Mesothelial cell of epicardium (in vitro differentiated cells): ENCODE data around the gene ANO8. TPM values are rescaled to one million over a fixed set of nuclear protein-coding genes. Genes with fewer than 3 reads are reported as not detected.
A peak's percentile ranks its signal among the peaks of the same experiment; 100 is the strongest.

Source experiments
- DNase-seq, 2 experiments: peaks; one replicate each; pipeline ENCODE4 v3.0.0; 2021; ENCODE audit warnings: low spot score in 2 of 2; ENCODE audit not compliant: unreplicated experiment in 2 of 2
- H3K27ac Mint-ChIP-seq: 2 replicates; pipeline ENCODE4 v1.8.0; 2021; ENCODE audit warnings: mixed read lengths
- H3K27me3 Mint-ChIP-seq: 2 replicates; pipeline ENCODE4 v1.8.0; 2021; ENCODE audit warnings: low read depth, mixed read lengths
- H3K36me3 Mint-ChIP-seq: 2 replicates; pipeline ENCODE4 v1.8.0; 2021; ENCODE audit warnings: mixed read lengths
- H3K4me1 Mint-ChIP-seq: 2 replicates; pipeline ENCODE4 v1.8.0; 2021; ENCODE audit warnings: mixed read lengths
- H3K4me3 Mint-ChIP-seq: 2 replicates; pipeline ENCODE4 v1.8.0; 2021; ENCODE audit warnings: mild to moderate bottlenecking, moderate library complexity, mixed read lengths
- H3K9me3 Mint-ChIP-seq: 2 replicates; pipeline ENCODE4 v1.8.0; 2021; ENCODE audit warnings: mixed read lengths
- total RNA-seq: library from RNA; stranded (reverse); gene quantifications from 3 replicates; pipeline ENCODE4 v1.2.1, GENCODE V29; 2021
- TF ChIP-seq, protein P1 (sequence below): fragments of 200-600 bp; sonication (generic); IDR thresholded peaks from one replicate; pipeline ENCODE4 v1.5.0; 2021; ENCODE audit warnings: antibody characterized with exemption; ENCODE audit not compliant: unreplicated experiment

The ANO8 gene
- total RNA-seq, 1 donor from 2014 or later: 43.5 TPM

DNA sequence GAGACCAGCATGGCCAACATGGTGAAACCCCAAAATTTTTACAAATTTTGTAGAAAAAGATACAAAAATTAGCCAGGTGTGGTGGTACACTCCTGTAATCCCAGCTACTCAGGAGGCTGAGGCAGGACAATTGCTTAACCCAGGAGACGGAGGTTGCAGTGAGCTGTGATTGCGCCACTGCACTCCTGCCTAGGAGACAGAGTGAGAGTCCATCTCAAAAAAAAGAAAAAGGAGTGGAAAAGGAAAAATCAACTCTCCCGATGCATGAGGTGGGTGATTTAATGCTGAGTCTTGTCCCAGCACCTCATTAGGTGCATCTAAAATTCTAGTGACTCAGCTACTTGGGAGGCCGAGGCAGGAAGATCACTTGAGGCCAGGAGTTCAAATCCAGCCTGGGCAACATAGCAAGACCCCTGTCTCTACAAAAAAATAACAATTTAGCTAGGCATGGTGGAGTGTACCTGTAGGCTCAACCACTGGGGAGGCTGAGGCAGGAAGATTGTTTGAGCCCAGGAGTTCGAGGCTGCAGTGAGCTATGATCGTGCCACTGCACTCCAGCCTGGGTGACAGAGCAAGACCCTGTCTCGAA lies 22.5 kb upstream of the ANO8 start:
- Mint-ChIP-seq H3K27ac (no peak overlapping the region), H3K36me3 (no peaks in the 10 kb centered on the region)

DNA sequence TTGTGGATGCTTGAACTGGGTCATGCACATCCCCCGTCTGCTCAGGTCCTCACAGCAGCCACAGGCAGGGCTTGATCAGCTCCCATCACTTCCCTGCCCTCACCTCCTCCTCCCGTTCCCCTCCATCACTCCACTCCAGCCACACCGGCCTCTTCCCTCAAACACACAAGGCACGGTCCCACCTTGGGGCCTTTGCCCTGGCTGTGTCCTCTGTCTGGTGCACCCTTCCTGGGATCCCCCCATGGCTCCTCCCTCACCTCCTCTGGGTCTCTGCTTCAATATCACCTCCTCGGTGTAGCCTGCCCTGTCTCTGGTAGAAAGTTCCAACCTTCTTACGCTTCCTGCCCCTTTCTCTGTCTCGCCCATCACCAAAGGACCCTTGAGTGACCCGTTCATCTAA lies 18.7 kb upstream of the ANO8 start:
- DNase-seq: no peak
- Mint-ChIP-seq H3K9me3 (no peaks in the 10 kb centered on the region), H3K27ac (no peak overlapping the region), H3K4me3 (no peak overlapping the region), H3K36me3 (no peaks in the 10 kb centered on the region), H3K4me1 (peaks cover 4% of the 10 kb centered on the region), H3K27me3 (peaks cover 4% of the 10 kb centered on the region)
- TF ChIP-seq, protein P1, sequence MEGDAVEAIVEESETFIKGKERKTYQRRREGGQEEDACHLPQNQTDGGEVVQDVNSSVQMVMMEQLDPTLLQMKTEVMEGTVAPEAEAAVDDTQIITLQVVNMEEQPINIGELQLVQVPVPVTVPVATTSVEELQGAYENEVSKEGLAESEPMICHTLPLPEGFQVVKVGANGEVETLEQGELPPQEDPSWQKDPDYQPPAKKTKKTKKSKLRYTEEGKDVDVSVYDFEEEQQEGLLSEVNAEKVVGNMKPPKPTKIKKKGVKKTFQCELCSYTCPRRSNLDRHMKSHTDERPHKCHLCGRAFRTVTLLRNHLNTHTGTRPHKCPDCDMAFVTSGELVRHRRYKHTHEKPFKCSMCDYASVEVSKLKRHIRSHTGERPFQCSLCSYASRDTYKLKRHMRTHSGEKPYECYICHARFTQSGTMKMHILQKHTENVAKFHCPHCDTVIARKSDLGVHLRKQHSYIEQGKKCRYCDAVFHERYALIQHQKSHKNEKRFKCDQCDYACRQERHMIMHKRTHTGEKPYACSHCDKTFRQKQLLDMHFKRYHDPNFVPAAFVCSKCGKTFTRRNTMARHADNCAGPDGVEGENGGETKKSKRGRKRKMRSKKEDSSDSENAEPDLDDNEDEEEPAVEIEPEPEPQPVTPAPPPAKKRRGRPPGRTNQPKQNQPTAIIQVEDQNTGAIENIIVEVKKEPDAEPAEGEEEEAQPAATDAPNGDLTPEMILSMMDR: no peak

More for the DNA sequence above, 22.5 kb upstream of the ANO8 start:
- Mint-ChIP-seq H3K9me3 (no peaks in the 10 kb centered on the region), H3K27me3 (peaks cover 1% of the 10 kb centered on the region), H3K4me3 (no peak overlapping the region), H3K4me1 (no peaks in the 10 kb centered on the region)
- TF ChIP-seq, protein P1: no peak
- no peak for DNase-seq

DNA sequence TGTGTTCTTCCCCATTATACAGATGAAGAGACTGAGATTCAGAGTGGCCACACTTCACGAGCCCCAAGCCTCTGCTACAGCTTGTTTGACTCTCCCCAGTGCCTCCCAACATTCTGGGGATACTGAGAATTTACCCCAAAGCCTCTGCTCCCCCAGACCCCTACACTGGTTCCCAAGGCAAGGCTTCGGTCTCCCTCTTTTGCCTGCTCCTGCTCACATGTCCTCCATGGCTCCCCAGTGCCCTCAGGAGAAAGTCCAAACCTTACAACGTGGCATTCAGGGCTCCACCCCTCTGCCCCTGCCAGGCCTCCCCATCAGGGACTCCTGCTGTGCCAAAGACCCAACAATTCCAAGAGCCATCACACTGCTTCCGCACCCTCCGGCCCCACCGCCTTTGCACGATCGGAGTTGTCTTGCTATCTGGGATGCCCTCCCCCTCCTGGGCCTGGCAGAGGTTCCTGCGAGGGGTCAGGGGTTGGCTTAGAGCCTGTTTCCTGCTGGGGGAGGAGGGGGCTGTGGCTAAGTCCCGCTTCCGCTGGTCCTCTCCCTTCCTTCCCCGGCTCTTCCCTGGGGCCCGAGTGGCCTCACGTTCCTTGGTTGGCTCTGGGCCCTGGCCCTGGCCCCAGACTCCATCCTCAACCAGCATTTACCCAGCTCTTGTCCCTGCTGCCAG lies 18.1 kb upstream of the ANO8 start:
- no peak overlapping the region for H3K4me3 Mint-ChIP-seq
- peaks cover 6% of the 10 kb centered on the region for H3K27me3 Mint-ChIP-seq

DNA sequence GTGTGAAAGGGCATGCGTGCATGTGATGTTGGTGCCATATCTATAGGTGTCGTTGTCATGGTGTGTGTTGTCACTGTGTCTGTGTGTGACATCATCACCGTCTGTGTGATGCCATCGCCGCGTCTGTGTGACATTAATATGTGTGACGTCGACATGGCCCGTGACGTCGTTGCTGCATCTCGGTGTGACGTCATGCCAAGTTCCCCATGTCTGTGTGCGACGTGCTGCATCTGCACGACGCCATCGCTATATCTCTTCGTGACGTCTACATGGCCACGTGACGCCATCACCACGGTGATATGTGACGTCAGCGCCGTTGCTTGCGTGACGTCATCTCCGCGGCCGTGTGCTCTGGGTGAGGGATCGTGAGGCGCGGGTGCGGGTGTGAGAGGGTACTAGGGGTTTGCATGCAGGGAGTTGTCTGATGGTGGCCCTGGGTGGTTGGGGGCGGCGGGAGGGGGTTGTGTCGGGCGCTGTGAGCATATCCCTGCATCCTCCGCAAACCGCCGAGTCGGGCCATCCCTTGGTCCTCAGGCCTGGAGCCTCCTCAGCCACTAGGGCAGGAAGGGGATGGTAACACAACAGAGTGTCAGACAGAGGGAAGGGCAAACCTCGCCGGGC lies 17.3 kb upstream of the ANO8 start:
- TF ChIP-seq, protein P1: no peak
- H3K9me3 Mint-ChIP-seq: no peaks in the 10 kb centered on the region
- H3K27ac Mint-ChIP-seq: no peak overlapping the region
- no peaks in the 10 kb centered on the region for H3K36me3 Mint-ChIP-seq
- H3K4me3 Mint-ChIP-seq: no peak overlapping the region
- DNase-seq: no peak
- H3K4me1 Mint-ChIP-seq: peaks cover 4% of the 10 kb centered on the region
- peaks cover 8% of the 10 kb centered on the region for H3K27me3 Mint-ChIP-seq

More for the DNA sequence above, 18.1 kb upstream of the ANO8 start:
- TF ChIP-seq, protein P1: no peak
- no peak for DNase-seq
- no peaks in the 10 kb centered on the region for H3K9me3 Mint-ChIP-seq
- H3K4me1 Mint-ChIP-seq: peaks cover 4% of the 10 kb centered on the region
- H3K27ac Mint-ChIP-seq: no peak overlapping the region
- H3K36me3 Mint-ChIP-seq: no peaks in the 10 kb centered on the region

GRCh38 chr19:17348700-17349099 lies 14.0 kb upstream of the ANO8 start:
- peaks cover 8% of the 10 kb centered on the region for H3K27me3 Mint-ChIP-seq
- peak in 1 of 2 experiments; percentile 49 for DNase-seq
- TF ChIP-seq, protein P1: no peak
- no peaks in the 10 kb centered on the region for H3K36me3 Mint-ChIP-seq
- H3K9me3 Mint-ChIP-seq: no peaks in the 10 kb centered on the region
- peaks cover 4% of the 10 kb centered on the region for H3K4me1 Mint-ChIP-seq
- H3K27ac Mint-ChIP-seq: peak overlapping the region; percentile 92
- peak overlapping the region; percentile 57 for H3K4me3 Mint-ChIP-seq
